H9 (cell line): Measurements from ENCODE around the gene COL23A1. TPM values are rescaled to one million over a fixed set of nuclear protein-coding genes. Genes with fewer than 3 reads are reported as not detected.

ENCODE experiments used
- DNase-seq: peaks from one replicate; pipeline ENCODE4 v3.0.0-alpha.2; 2017
- H2AFZ ChIP-seq: one replicate; pipeline ENCODE4 v1.6.1; 2013; ENCODE audit warnings: mild to moderate bottlenecking, low read length, control low read depth, moderate library complexity
- H2AK5ac ChIP-seq: 2 replicates; pipeline ENCODE4 v1.6.1; 2013; ENCODE audit warnings: low read length, control low read depth, mixed read lengths; ENCODE audit not compliant: insufficient read length
- H2BK120ac ChIP-seq: one replicate; pipeline ENCODE4 v1.6.1; 2013; ENCODE audit warnings: low read depth, mild to moderate bottlenecking, low read length, control low read depth, inconsistent platforms; ENCODE audit not compliant: poor library complexity, severe bottlenecking
- H2BK12ac ChIP-seq: 2 replicates; pipeline ENCODE4 v1.6.1; 2013; ENCODE audit warnings: low read length, control low read depth, mixed read lengths, low read depth; ENCODE audit not compliant: insufficient read length
- H2BK15ac ChIP-seq: 2 replicates; pipeline ENCODE4 v1.6.1; 2013; ENCODE audit warnings: low read depth, low read length, control low read depth
- H2BK20ac ChIP-seq: one replicate; pipeline ENCODE4 v1.6.1; 2013; ENCODE audit warnings: low read depth, mild to moderate bottlenecking, low read length, control low read depth, inconsistent platforms; ENCODE audit not compliant: poor library complexity, severe bottlenecking
- H2BK5ac ChIP-seq: 2 replicates; pipeline ENCODE4 v1.6.1; 2013; ENCODE audit warnings: low read length, control low read depth, mixed read lengths; ENCODE audit not compliant: insufficient read length
- H3K14ac ChIP-seq: 2 replicates; pipeline ENCODE4 v1.6.1; 2013; ENCODE audit warnings: low read length, control low read depth; ENCODE audit not compliant: insufficient read depth
- H3K18ac ChIP-seq: 2 replicates; pipeline ENCODE4 v1.6.1; 2013; ENCODE audit warnings: low read depth, mild to moderate bottlenecking, mixed read lengths, low read length, control low read depth; ENCODE audit not compliant: insufficient read length
- H3K23ac ChIP-seq: 2 replicates; pipeline ENCODE4 v1.6.1; 2013; ENCODE audit warnings: low read length, control low read depth, mixed read lengths, low read depth; ENCODE audit not compliant: insufficient read length
- H3K23me2 ChIP-seq: 2 replicates; pipeline ENCODE4 v1.6.1; 2013; ENCODE audit warnings: low read depth, mild to moderate bottlenecking, mixed read lengths, low read length, control low read depth; ENCODE audit not compliant: insufficient read length, poor library complexity, severe bottlenecking
- H3K27ac ChIP-seq: 2 replicates; pipeline ENCODE4 v1.5.1; 2013; ENCODE audit warnings: low read length, control low read depth, mixed read lengths, low read depth; ENCODE audit not compliant: insufficient read length
- H3K27me3 ChIP-seq: 2 replicates; pipeline ENCODE4 v1.6.1; 2013; ENCODE audit warnings: low read length, control low read depth, inconsistent platforms; ENCODE audit not compliant: insufficient read depth
- H3K4ac ChIP-seq: 2 replicates; pipeline ENCODE4 v1.6.1; 2013; ENCODE audit warnings: low read depth, mild to moderate bottlenecking, control low read depth, inconsistent platforms, low read length, moderate library complexity
- H3K4me1 ChIP-seq: 2 replicates; pipeline ENCODE4 v1.6.1; 2013; ENCODE audit warnings: low read length, control low read depth, inconsistent platforms; ENCODE audit not compliant: insufficient read depth
- H3K4me2 ChIP-seq: 2 replicates; pipeline ENCODE4 v1.6.1; 2013; ENCODE audit warnings: low read length, control low read depth, mixed read lengths; ENCODE audit not compliant: insufficient read length, insufficient read depth
- H3K56ac ChIP-seq: 2 replicates; pipeline ENCODE4 v1.6.1; 2013; ENCODE audit warnings: low read depth, mild to moderate bottlenecking, mixed read lengths, low read length, control low read depth; ENCODE audit not compliant: insufficient read length
- H3K79me1 ChIP-seq: 2 replicates; pipeline ENCODE4 v1.6.1; 2013; ENCODE audit warnings: low read depth, mild to moderate bottlenecking, moderate library complexity, low read length, control low read depth, inconsistent platforms; ENCODE audit not compliant: insufficient read depth, poor library complexity, severe bottlenecking
- H3K79me2 ChIP-seq: 2 replicates; pipeline ENCODE4 v1.6.1; 2013; ENCODE audit warnings: low read length, control low read depth, inconsistent platforms; ENCODE audit not compliant: insufficient read depth
- H3K9ac ChIP-seq: 2 replicates; pipeline ENCODE4 v1.6.1; 2013; ENCODE audit warnings: low read length, control low read depth, mixed read lengths; ENCODE audit not compliant: insufficient read length; ENCODE audit errors: extremely low read depth
- H3K9me3 ChIP-seq: one replicate; pipeline ENCODE4 v1.6.1; 2013; ENCODE audit warnings: low read depth, low read length, inconsistent platforms; ENCODE audit not compliant: control insufficient read depth
- H3T11ph ChIP-seq: one replicate; pipeline ENCODE4 v1.6.1; 2013; ENCODE audit warnings: mild to moderate bottlenecking, low read length, control low read depth, inconsistent platforms
- H4K20me1 ChIP-seq: one replicate; pipeline ENCODE4 v1.6.1; 2013; ENCODE audit not compliant: control insufficient read depth, insufficient read length, insufficient read depth
- H4K5ac ChIP-seq: 2 replicates; pipeline ENCODE4 v1.6.1; 2013; ENCODE audit warnings: low read depth, mild to moderate bottlenecking, mixed read lengths, low read length, control low read depth; ENCODE audit not compliant: insufficient read length
- H4K8ac ChIP-seq: replicated peaks from 2 replicates; pipeline ENCODE4 v1.6.1; 2013; ENCODE audit warnings: low read length, control low read depth, mixed read lengths, low read depth; ENCODE audit not compliant: insufficient read length
- H4K91ac ChIP-seq: 2 replicates; pipeline ENCODE4 v1.6.1; 2013; ENCODE audit warnings: low read depth, mild to moderate bottlenecking, moderate library complexity, mixed read lengths, low read length, control low read depth; ENCODE audit not compliant: insufficient read length
- H3K27ac Mint-ChIP-seq, 3 experiments: 2 replicates in 2 of 3; 3 replicates in 1 of 3; pipeline ENCODE4 v1.8.0; 2020 to 2021; ENCODE audit warnings: mixed read lengths in 3 of 3, mild to moderate bottlenecking in 1 of 3, moderate library complexity in 1 of 3
- H3K27me3 Mint-ChIP-seq: 2 replicates; pipeline ENCODE4 v1.8.0; 2021; ENCODE audit warnings: low read depth, mild to moderate bottlenecking, moderate library complexity, mixed read lengths
- H3K36me3 Mint-ChIP-seq, 3 experiments: 2 replicates in 2 of 3; 3 replicates in 1 of 3; pipeline ENCODE4 v1.8.0; 2020 to 2021; ENCODE audit warnings: low read depth in 3 of 3, mixed read lengths in 3 of 3; ENCODE audit not compliant: insufficient read depth in 1 of 3
- H3K4me1 Mint-ChIP-seq, 2 experiments: 2 replicates each; pipeline ENCODE4 v1.8.0; 2020; ENCODE audit warnings: mixed read lengths in 2 of 2
- H3K4me3 Mint-ChIP-seq, 2 experiments: 2 replicates in 1 of 2; 3 replicates in 1 of 2; pipeline ENCODE4 v1.8.0; 2020 to 2021; ENCODE audit warnings: mild to moderate bottlenecking in 2 of 2, mixed read lengths in 2 of 2, moderate library complexity in 1 of 2
- H3K9me3 Mint-ChIP-seq, 2 experiments: 2 replicates in 1 of 2; 3 replicates in 1 of 2; pipeline ENCODE4 v1.8.0; 2020; ENCODE audit warnings: mild to moderate bottlenecking in 2 of 2, mixed read lengths in 2 of 2, moderate library complexity in 1 of 2
- CTCF ChIP-seq: fragments of 200-600 bp; sonication (generic); conservative IDR thresholded peaks from 3 replicates; pipeline ENCODE4 v1.8.0; 2021; ENCODE audit warnings: antibody characterized with exemption, mild to moderate bottlenecking
- WGBS: extraction: QIAGEN DNeasy Blood & Tissue Kit; methylation state at CpG from one replicate; pipeline ENCODE4 v1.1.7; 2013; ENCODE audit warnings: missing lambda C conversion rate, low lambda C conversion rate, mixed read lengths; ENCODE audit not compliant: insufficient read length; ENCODE audit errors: extremely low coverage; 5-methylcytosine and 5-hydroxymethylcytosine counted together
- total RNA-seq: library from RNA; stranded (reverse); gene quantifications from 2 replicates; pipeline ENCODE4 v1.2.1, GENCODE V29; 2021

Gene COL23A1
- total RNA-seq, 1 experiment from 2014 or later: 2.6 TPM

GRCh38 chr5:178569485-178569884, 20.7 kb downstream of the COL23A1 start:
- H3K14ac ChIP-seq: no peak overlapping the region
- Mint-ChIP-seq H3K27ac (no peak overlapping the region), H3K36me3 (peaks cover 9 to 15% (median 12%) of the 10 kb centered on the region in 3 experiments), H3K27me3 (peaks cover 21% of the 10 kb centered on the region), H3K4me3 (no peak overlapping the region), H3K9me3 (peaks cover 14% of the 10 kb centered on the region in 2 experiments), H3K4me1 (peaks cover 10 to 14% of the 10 kb centered on the region in 2 experiments)
- H2AK5ac ChIP-seq: no peak overlapping the region
- H2BK15ac ChIP-seq: no peak overlapping the region
- no peak overlapping the region for H3K4ac ChIP-seq
- no peak overlapping the region for H4K8ac ChIP-seq
- no peaks in the 10 kb centered on the region for H3K27me3 ChIP-seq
- no peaks in the 10 kb centered on the region for H4K20me1 ChIP-seq
- no peak overlapping the region for H3K56ac ChIP-seq
- H4K5ac ChIP-seq: no peak overlapping the region
- H3K4me1 ChIP-seq: peaks cover 4% of the 10 kb centered on the region; the same call in 1 of the 2 replicates
- no peak overlapping the region for H3K27ac ChIP-seq
- no peak overlapping the region for H2BK20ac ChIP-seq
- no peak overlapping the region for H2AFZ ChIP-seq
- no peaks in the 10 kb centered on the region for H3K79me1 ChIP-seq
- H3T11ph ChIP-seq: no peak overlapping the region
- H3K18ac ChIP-seq: no peak overlapping the region
- H2BK12ac ChIP-seq: no peak overlapping the region
- H3K9me3 ChIP-seq: no peaks in the 10 kb centered on the region
- H3K4me2 ChIP-seq: no peak overlapping the region
- no peak for TF ChIP-seq CTCF
- H4K91ac ChIP-seq: no peak overlapping the region
- no peaks in the 10 kb centered on the region for H3K79me2 ChIP-seq
- no peak for DNase-seq
- H3K9ac ChIP-seq: no peak overlapping the region
- no peaks in the 10 kb centered on the region for H3K23me2 ChIP-seq
- no peak overlapping the region for H3K23ac ChIP-seq
- no CpG with 5 or more reads among the region's 2 CpGs for WGBS
- no peak overlapping the region for H2BK120ac ChIP-seq
- no peak overlapping the region for H2BK5ac ChIP-seq
